MCF 10A (cell line): Measurements from ENCODE around the gene ST3GAL4. TPM values are rescaled to one million over a fixed set of nuclear protein-coding genes. Genes with fewer than 3 reads are reported as not detected.

Experiments
- BruUV-seq: library from RNA; stranded (reverse); fragments of 400-500 nt; replicated peaks from 2 replicates; lab custom pipeline; 2021; lab: Mats Ljungman, UMichigan
- CTCF ChIA-PET: fragments of 300-600 bp; sonication (Branson Sonifier 250); formaldehyde crosslinking; extraction: SDS; loops from one replicate; lab custom pipeline; 2021; ENCODE audit warnings: antibody characterized with exemption, inconsistent platforms; lab: Yijun Ruan, JAX
- POLR2A ChIA-PET: fragments of 300-600, 350-650 bp; sonication (Branson Sonifier 250); formaldehyde crosslinking; extraction: SDS; loops from one replicate; lab custom pipeline; 2020; ENCODE audit warnings: antibody characterized with exemption, inconsistent platforms; lab: Yijun Ruan, JAX
- DNase-seq: peaks from one replicate; pipeline ENCODE4 v3.0.0-alpha.2; 2018; ENCODE audit not compliant: unreplicated experiment
- H3K27ac Mint-ChIP-seq: one replicate; pipeline ENCODE4 v1.8.0; 2022; ENCODE audit warnings: mild to moderate bottlenecking, low read depth, mixed read lengths; ENCODE audit not compliant: unreplicated experiment
- H3K27me3 Mint-ChIP-seq: one replicate; pipeline ENCODE4 v1.8.0; 2022; ENCODE audit warnings: mixed read lengths; ENCODE audit not compliant: insufficient read depth, unreplicated experiment
- H3K36me3 Mint-ChIP-seq: one replicate; pipeline ENCODE4 v1.8.0; 2022; ENCODE audit warnings: mild to moderate bottlenecking, moderate library complexity, mixed read lengths; ENCODE audit not compliant: insufficient read depth, unreplicated experiment
- H3K4me1 Mint-ChIP-seq: one replicate; pipeline ENCODE4 v1.8.0; 2022; ENCODE audit warnings: mixed read lengths; ENCODE audit not compliant: insufficient read depth, unreplicated experiment
- H3K4me3 Mint-ChIP-seq: one replicate; pipeline ENCODE4 v1.8.0; 2022; ENCODE audit warnings: mild to moderate bottlenecking, moderate library complexity, mixed read lengths; ENCODE audit not compliant: unreplicated experiment
- H3K9me3 Mint-ChIP-seq: one replicate; pipeline ENCODE4 v1.8.0; 2022; ENCODE audit warnings: mixed read lengths; ENCODE audit not compliant: unreplicated experiment
- intact Hi-C: fragments of 100-400 bp; cut with micrococcal nuclease; formaldehyde crosslinking; loops from 2 replicates; pipeline ENCODE4 v1.14.1; 2022
- total RNA-seq: library from RNA; stranded (reverse); gene quantifications from 2 replicates; pipeline ENCODE4 v1.2.3, GENCODE V29; 2022
- TF ChIP-seq, protein P1 (sequence below): fragments of 200-600 bp; IDR thresholded peaks from one replicate; pipeline ENCODE4 v1.8.0; 2022; ENCODE audit warnings: antibody characterized with exemption, mild to moderate bottlenecking; ENCODE audit not compliant: unreplicated experiment

The ST3GAL4 gene
- total RNA-seq, 1 experiment from 2014 or later, result 15.3 TPM

DNA sequence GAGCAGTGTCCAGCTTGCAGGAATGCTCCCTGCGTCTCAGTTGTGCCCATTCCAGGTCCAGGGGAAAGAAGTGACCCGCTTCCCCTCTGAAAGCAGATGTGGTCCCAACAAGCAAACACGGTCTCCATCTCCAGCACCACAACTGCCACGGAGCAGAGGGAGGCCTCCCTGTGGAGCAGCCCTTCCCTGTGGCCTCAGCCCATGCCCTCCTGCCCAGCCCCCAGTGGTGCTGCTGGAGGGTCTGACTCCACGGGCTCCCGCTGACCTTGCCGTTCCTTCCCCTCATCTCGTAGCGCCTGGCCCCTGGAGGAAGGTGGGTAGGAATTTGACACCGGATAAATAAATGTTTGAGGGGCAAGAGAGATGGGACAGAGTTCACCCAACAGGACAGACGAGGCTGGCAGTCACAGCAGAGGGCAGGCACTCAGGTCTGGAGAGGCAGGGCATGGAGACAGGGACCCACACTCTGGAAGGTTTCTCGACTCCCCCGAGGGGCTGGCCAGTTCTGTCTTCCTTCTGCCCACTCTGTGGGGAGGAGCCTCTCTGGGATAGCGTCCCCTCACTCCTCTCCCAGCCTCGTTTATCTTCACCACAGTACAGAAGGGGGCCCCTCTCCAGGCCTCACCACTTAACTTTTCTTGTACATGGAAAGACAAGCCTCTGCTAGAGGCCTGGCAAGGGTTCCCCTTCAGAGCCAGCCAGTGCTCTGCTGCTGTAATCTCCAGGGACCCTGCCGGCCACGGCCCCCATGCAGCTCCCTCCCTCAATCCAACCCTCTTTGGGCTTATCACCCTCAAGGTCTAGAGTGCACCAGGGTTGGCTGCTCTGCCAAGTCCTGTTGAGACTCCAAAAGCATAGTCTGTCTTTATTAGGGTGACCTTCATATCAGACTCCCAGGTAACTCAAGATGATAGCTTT is 7.5 kb upstream of the ST3GAL4 start:
- no TSS peak for BruUV-seq
- DNase-seq, result no peak
- CTCF ChIA-PET, result no interaction called here
- POLR2A ChIA-PET, result no interaction called here
- TF ChIP-seq, protein P1, sequence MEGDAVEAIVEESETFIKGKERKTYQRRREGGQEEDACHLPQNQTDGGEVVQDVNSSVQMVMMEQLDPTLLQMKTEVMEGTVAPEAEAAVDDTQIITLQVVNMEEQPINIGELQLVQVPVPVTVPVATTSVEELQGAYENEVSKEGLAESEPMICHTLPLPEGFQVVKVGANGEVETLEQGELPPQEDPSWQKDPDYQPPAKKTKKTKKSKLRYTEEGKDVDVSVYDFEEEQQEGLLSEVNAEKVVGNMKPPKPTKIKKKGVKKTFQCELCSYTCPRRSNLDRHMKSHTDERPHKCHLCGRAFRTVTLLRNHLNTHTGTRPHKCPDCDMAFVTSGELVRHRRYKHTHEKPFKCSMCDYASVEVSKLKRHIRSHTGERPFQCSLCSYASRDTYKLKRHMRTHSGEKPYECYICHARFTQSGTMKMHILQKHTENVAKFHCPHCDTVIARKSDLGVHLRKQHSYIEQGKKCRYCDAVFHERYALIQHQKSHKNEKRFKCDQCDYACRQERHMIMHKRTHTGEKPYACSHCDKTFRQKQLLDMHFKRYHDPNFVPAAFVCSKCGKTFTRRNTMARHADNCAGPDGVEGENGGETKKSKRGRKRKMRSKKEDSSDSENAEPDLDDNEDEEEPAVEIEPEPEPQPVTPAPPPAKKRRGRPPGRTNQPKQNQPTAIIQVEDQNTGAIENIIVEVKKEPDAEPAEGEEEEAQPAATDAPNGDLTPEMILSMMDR, result no peak
- intact Hi-C loops, result no loop called here
- Mint-ChIP-seq H3K36me3 (peaks cover 17% of the 10 kb centered on the region), H3K27ac (no peak overlapping the region), H3K4me3 (no peak overlapping the region), H3K4me1 (peaks cover 24% of the 10 kb centered on the region), H3K27me3 (no peaks in the 10 kb centered on the region), H3K9me3 (no peaks in the 10 kb centered on the region)

GRCh38 chr11:126348806-126349582 is 6.5 kb upstream of the ST3GAL4 start:
- no TSS peak for BruUV-seq
- H3K36me3 Mint-ChIP-seq, result peaks cover 14% of the 10 kb centered on the region
- POLR2A ChIA-PET, result no interaction called here
- TF ChIP-seq, protein P1, result no peak
- CTCF ChIA-PET, result interaction anchor here (1.2 kb wide), 1 partner anchor 44 kb away, joined by 3 read pairs; no protein-coding TSS in a partner anchor
- H3K4me3 Mint-ChIP-seq, result no peak overlapping the region
- peaks cover 34% of the 10 kb centered on the region for H3K4me1 Mint-ChIP-seq
- intact Hi-C loops, result no loop called here
- DNase-seq, result no peak
- H3K27me3 Mint-ChIP-seq, result no peaks in the 10 kb centered on the region
- no peaks in the 10 kb centered on the region for H3K9me3 Mint-ChIP-seq
- no peak overlapping the region for H3K27ac Mint-ChIP-seq

DNA sequence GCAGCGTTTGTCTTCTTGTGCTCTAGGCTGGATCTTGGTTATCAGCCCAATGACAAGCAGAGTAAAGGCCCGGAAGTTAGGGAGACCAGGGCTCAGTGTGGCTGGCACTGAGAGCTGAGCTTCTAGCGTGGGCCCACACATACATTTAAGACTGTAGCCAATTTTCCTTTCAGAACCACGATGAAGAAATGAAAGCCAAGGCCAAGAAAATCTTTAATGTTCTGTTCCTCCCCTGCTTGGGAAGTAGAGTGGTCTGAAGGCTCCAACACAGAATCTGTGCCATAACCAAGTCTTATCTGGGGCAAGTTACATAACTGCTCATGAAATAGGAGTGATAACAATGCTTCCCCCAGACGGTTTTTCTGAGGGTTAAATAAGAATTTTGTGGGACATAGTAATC is 4.7 kb upstream of the ST3GAL4 start:
- POLR2A ChIA-PET, result no interaction called here
- TF ChIP-seq, protein P1, result no peak
- Mint-ChIP-seq H3K4me1 (peaks cover 41% of the 10 kb centered on the region), H3K27me3 (no peaks in the 10 kb centered on the region), H3K36me3 (peaks cover 14% of the 10 kb centered on the region), H3K27ac (peak overlapping the region; percentile 31), H3K4me3 (no peak overlapping the region), H3K9me3 (no peaks in the 10 kb centered on the region)
- CTCF ChIA-PET, result interaction anchor here (0.7 kb wide), 1 partner anchor 1143 kb away, joined by 3 read pairs; no protein-coding TSS in a partner anchor
- DNase-seq, result no peak
- intact Hi-C loops, result loop anchor here (10.0 kb wide), 1 partner anchor 84 kb away; no protein-coding TSS in a partner anchor
- no TSS peak for BruUV-seq

DNA sequence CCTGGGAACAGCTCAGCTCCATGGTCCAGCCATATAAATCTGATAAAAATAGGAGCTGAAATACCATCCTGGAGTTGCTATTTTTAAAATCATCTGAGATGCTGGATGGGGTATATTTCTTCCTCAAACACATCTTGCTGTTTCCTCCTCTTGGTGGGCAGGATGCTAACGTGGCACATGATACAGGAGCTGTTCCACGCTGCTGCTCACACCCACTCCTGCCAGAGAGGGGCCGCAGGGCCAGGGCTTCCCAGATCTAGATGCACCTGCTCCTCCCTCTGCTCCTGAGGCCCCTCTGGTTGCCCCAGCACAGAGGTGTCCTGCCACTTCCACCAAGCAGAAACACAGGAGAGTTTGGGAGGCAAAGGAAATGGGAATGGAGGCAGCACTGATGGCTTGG is 3.3 kb upstream of the ST3GAL4 start:
- H3K36me3 Mint-ChIP-seq, result peaks cover 6% of the 10 kb centered on the region
- no peaks in the 10 kb centered on the region for H3K27me3 Mint-ChIP-seq
- H3K27ac Mint-ChIP-seq, result peak overlapping the region; percentile 73
- ChIA-PET POLR2A (no interaction called here), CTCF (interaction anchor here (0.6 to 0.7 kb wide), 2 partner anchors 672 to 1764 kb away, joined by 3 to 4 read pairs; no protein-coding TSS in a partner anchor)
- H3K9me3 Mint-ChIP-seq, result no peaks in the 10 kb centered on the region
- TF ChIP-seq, protein P1, result no peak
- BruUV-seq, result TSS peak; percentile 11
- no peak overlapping the region for H3K4me3 Mint-ChIP-seq
- no peak for DNase-seq
- H3K4me1 Mint-ChIP-seq, result peaks cover 42% of the 10 kb centered on the region
- intact Hi-C loops, result loop anchor here (2.0 to 10.0 kb wide), 2 partner anchors 19 to 83 kb away; no protein-coding TSS in a partner anchor
